ENCODE measurements around the gene KLHL40. TPM values are rescaled to one million over a fixed set of nuclear protein-coding genes. Genes with fewer than 3 reads are reported as not detected.

KLHL40 gene
- total RNA-seq, 1 experiment from 2014 or later = not detected

GRCh38 chr3:42663581-42664437 lies 21.5 kb upstream of the KLHL40 start:
- H3K79me1 ChIP-seq (ENCODE audit: insufficient read depth, low read depth, low read length, poor library complexity, severe bottlenecking) = no peaks in the 10 kb centered on the region
- H3K4me1 ChIP-seq (ENCODE audit: insufficient read depth, low read length) = no peaks in the 10 kb centered on the region
- no peak overlapping the region for H2AK5ac ChIP-seq (ENCODE audit: insufficient read length, low read length)
- H2BK5ac ChIP-seq (ENCODE audit: insufficient read length, low read length) = no peak overlapping the region
- H3K27me3 ChIP-seq (ENCODE audit: insufficient read depth, low read length) = no peaks in the 10 kb centered on the region
- H3K27me3 Mint-ChIP-seq (ENCODE audit: low read depth) = peaks cover under 1% of the 10 kb centered on the region; the same call in 1 of the 2 replicates
- H2BK15ac ChIP-seq (ENCODE audit: low read depth, low read length) = no peak overlapping the region
- peaks cover 2 to 11% (median 6%) of the 10 kb centered on the region in 3 experiments; a peak in 6 of 7 replicates for H3K36me3 Mint-ChIP-seq (ENCODE audit: insufficient read depth in 1 of 3, low read depth in 3 of 3)
- peaks cover 0 to 2% of the 10 kb centered on the region in 2 experiments; a peak in 1 of 5 replicates for H3K9me3 Mint-ChIP-seq
- no peaks in the 10 kb centered on the region for H4K20me1 ChIP-seq (ENCODE audit: control insufficient read depth, insufficient read depth, insufficient read length)
- H3K9me3 ChIP-seq (ENCODE audit: control insufficient read depth, low read depth, low read length) = no peaks in the 10 kb centered on the region
- H2BK120ac ChIP-seq (ENCODE audit: low read depth, low read length, poor library complexity, severe bottlenecking) = no peak overlapping the region
- no peak overlapping the region for H4K91ac ChIP-seq (ENCODE audit: insufficient read length, low read depth, low read length)
- peaks cover 8 to 16% of the 10 kb centered on the region in 2 experiments for H3K4me1 Mint-ChIP-seq
- H3T11ph ChIP-seq (ENCODE audit: low read length) = no peak overlapping the region
- no peak overlapping the region for H3K4me2 ChIP-seq (ENCODE audit: insufficient read depth, insufficient read length, low read length)
- H2BK20ac ChIP-seq (ENCODE audit: low read depth, low read length, poor library complexity, severe bottlenecking) = no peak overlapping the region
- H3K79me2 ChIP-seq (ENCODE audit: insufficient read depth, low read length) = no peaks in the 10 kb centered on the region
- DNase-seq = no peak
- WGBS (ENCODE audit: extremely low coverage, insufficient read length, low lambda C conversion rate) = no CpG with 5 or more reads among the region's 38 CpGs
- no peak overlapping the region for H4K5ac ChIP-seq (ENCODE audit: insufficient read length, low read depth, low read length)
- no peak overlapping the region for H3K23ac ChIP-seq (ENCODE audit: insufficient read length, low read depth, low read length)
- H3K14ac ChIP-seq (ENCODE audit: insufficient read depth, low read length) = no peak overlapping the region; the same call in 1 of the 2 replicates
- no peak overlapping the region for H3K56ac ChIP-seq (ENCODE audit: insufficient read length, low read depth, low read length)
- H3K9ac ChIP-seq (ENCODE audit: extremely low read depth, insufficient read length, low read length) = no peak overlapping the region
- no peak overlapping the region for H4K8ac ChIP-seq (replicated peaks; ENCODE audit: insufficient read length, low read depth, low read length)
- H3K27ac Mint-ChIP-seq = no peak overlapping the region
- no peak overlapping the region for H2AFZ ChIP-seq (ENCODE audit: low read length)
- no peak for TF ChIP-seq CTCF (conservative IDR thresholded peaks at IDR 0.05)
- H3K18ac ChIP-seq (ENCODE audit: insufficient read length, low read depth, low read length) = no peak overlapping the region
- no peak overlapping the region for H3K4me3 Mint-ChIP-seq
- no peaks in the 10 kb centered on the region for H3K23me2 ChIP-seq (ENCODE audit: insufficient read length, low read depth, low read length, poor library complexity, severe bottlenecking)
- H3K27ac ChIP-seq (ENCODE audit: insufficient read length, low read depth, low read length) = no peak overlapping the region
- H2BK12ac ChIP-seq (ENCODE audit: insufficient read length, low read depth, low read length) = no peak overlapping the region
- no peak overlapping the region for H3K4ac ChIP-seq (ENCODE audit: low read depth, low read length)

All from H9 (cell line).